Endothelial cell of umbilical vein (primary cell): Measurements from ENCODE around the gene MRPS11. TPM values are rescaled to one million over a fixed set of nuclear protein-coding genes. Genes with fewer than 3 reads are reported as not detected.

ENCODE experiments used
- BruUV-seq: library from RNA; stranded (reverse); fragments of 400-500 nt; replicated peaks from 2 replicates; lab custom pipeline; 2021; lab: Mats Ljungman, UMichigan
- CTCF ChIA-PET: fragments of 300-600, 350-600 bp; sonication (Branson Sonifier 250); formaldehyde crosslinking; loops from one replicate; lab custom pipeline; 2021; ENCODE audit warnings: antibody characterized with exemption, inconsistent platforms; lab: Charles Lee
- POLR2A ChIA-PET: fragments of 300-600, 350-600 bp; sonication (Branson Sonifier 250); formaldehyde crosslinking; loops from one replicate; lab custom pipeline; 2021; ENCODE audit warnings: antibody characterized with exemption, inconsistent platforms; lab: Charles Lee
- DNase-seq: peaks from one replicate; pipeline ENCODE4 v3.0.0-alpha.2; 2011; ENCODE audit warnings: low read depth, low spot score
- FAIRE-seq: peaks from 2 replicates; lab custom pipeline; 2011; peaks lifted over from hg19 to GRCh38; lab: Jason Lieb, UNC
- H2AFZ ChIP-seq: 2 replicates; pipeline ENCODE4 v1.6.0; 2012; ENCODE audit warnings: low read depth, low read length, control low read depth, inconsistent platforms
- H3K27ac ChIP-seq: 2 replicates; pipeline ENCODE4 v1.5.1; 2011; ENCODE audit warnings: low read depth, mild to moderate bottlenecking, control low read depth, low read length, moderate library complexity; ENCODE audit not compliant: insufficient read depth
- H3K27me3 ChIP-seq, 2 experiments: 2 replicates each; pipeline versions ENCODE4 v1.6.0 to v1.6.1; 2011; ENCODE audit warnings: low read length in 2 of 2, mixed read lengths in 1 of 2; ENCODE audit not compliant: control insufficient read depth in 2 of 2, insufficient read depth in 2 of 2
- H3K36me3 ChIP-seq, 2 experiments: 2 replicates in 1 of 2; 3 replicates in 1 of 2; pipeline ENCODE4 v1.5.1; 2011; ENCODE audit warnings: low read length in 2 of 2, mild to moderate bottlenecking in 1 of 2, moderate library complexity in 1 of 2; ENCODE audit not compliant: control insufficient read depth in 2 of 2, insufficient read depth in 2 of 2; ENCODE audit errors: extremely low read depth in 1 of 2
- H3K4me1 ChIP-seq: 3 replicates; pipeline ENCODE4 v1.5.1; 2011; ENCODE audit warnings: mild to moderate bottlenecking, low read length; ENCODE audit not compliant: control insufficient read depth, insufficient read depth; ENCODE audit errors: extremely low read depth
- H3K4me2 ChIP-seq: 2 replicates; pipeline ENCODE4 v1.6.1; 2011; ENCODE audit warnings: low read length, control low read depth, mixed read lengths; ENCODE audit not compliant: insufficient read depth
- H3K4me3 ChIP-seq, 3 experiments: fragments of 200-600 bp in 1 of 3; sonication (generic), shearing (Covaris generic) in 1 of 3; replicated peaks in 1 of 3; 2 replicates each; pipeline ENCODE4 v1.5.1; 2011 to 2016; ENCODE audit warnings: control low read depth in 3 of 3, low read length in 3 of 3, mild to moderate bottlenecking in 2 of 3, inconsistent platforms in 1 of 3, low read depth in 1 of 3, moderate library complexity in 1 of 3; ENCODE audit not compliant: insufficient read depth in 1 of 3
- H3K79me2 ChIP-seq: 2 replicates; pipeline ENCODE4 v1.6.0; 2012; ENCODE audit warnings: low read length, inconsistent platforms; ENCODE audit not compliant: control insufficient read depth, insufficient read depth
- H3K9ac ChIP-seq: replicated peaks from 2 replicates; pipeline ENCODE3; 2011; ENCODE audit warnings: low read length, control low read depth; ENCODE audit not compliant: insufficient read depth; ENCODE audit errors: extremely low read depth
- H3K9me1 ChIP-seq: replicated peaks from 3 replicates; pipeline ENCODE4 v1.6.0; 2011; ENCODE audit warnings: mild to moderate bottlenecking, low read length; ENCODE audit not compliant: control insufficient read depth, insufficient read depth; ENCODE audit errors: extremely low read depth
- H3K9me3 ChIP-seq: replicated peaks from 2 replicates; pipeline ENCODE4 v1.5.1; 2012; ENCODE audit warnings: low read length, inconsistent platforms; ENCODE audit not compliant: control insufficient read depth, insufficient read depth
- H4K20me1 ChIP-seq: replicated peaks from 2 replicates; pipeline ENCODE3; 2011; ENCODE audit warnings: mild to moderate bottlenecking, low read length; ENCODE audit not compliant: control insufficient read depth, insufficient read depth; ENCODE audit errors: extremely low read depth
- EZH2 ChIP-seq: IDR thresholded peaks from 2 replicates; pipeline ENCODE4 v1.6.1; 2012; ENCODE audit warnings: borderline replicate concordance, low read depth, mild to moderate bottlenecking, moderate library complexity, low read length, inconsistent platforms; ENCODE audit not compliant: severe bottlenecking
- FOS ChIP-seq: IDR thresholded peaks from 2 replicates; pipeline ENCODE4 v1.6.1; 2011; ENCODE audit warnings: mild to moderate bottlenecking, low read length, moderate library complexity, borderline replicate concordance; ENCODE audit not compliant: insufficient read depth
- GATA2 ChIP-seq: IDR thresholded peaks from 2 replicates; pipeline ENCODE4 v1.7.0; 2011; ENCODE audit warnings: low read depth, mild to moderate bottlenecking, moderate library complexity, mixed read lengths, low read length; ENCODE audit not compliant: insufficient read length, insufficient read depth
- JUN ChIP-seq: IDR thresholded peaks from 2 replicates; pipeline ENCODE4 v1.6.1; 2011; ENCODE audit warnings: borderline replicate concordance, low read depth; ENCODE audit not compliant: insufficient read length, insufficient read depth
- MAX ChIP-seq: IDR thresholded peaks from 2 replicates; pipeline ENCODE4 v1.6.1; 2011; ENCODE audit not compliant: insufficient read depth, insufficient read length
- MYC ChIP-seq: IDR thresholded peaks from one replicate; pipeline ENCODE4 v1.6.1; 2011; ENCODE audit warnings: mild to moderate bottlenecking, low read depth, low read length
- POLR2A ChIP-seq: IDR thresholded peaks from 2 replicates; pipeline ENCODE4 v1.6.1; 2012; ENCODE audit warnings: low read depth, mild to moderate bottlenecking, control low read depth, low read length
- POLR2AphosphoS5 ChIP-seq: IDR thresholded peaks from 2 replicates; pipeline ENCODE4 v1.6.1; 2012; ENCODE audit warnings: low read depth, mild to moderate bottlenecking, control low read depth, low read length, moderate library complexity; ENCODE audit not compliant: insufficient read depth
- dilution Hi-C: fragments of 300-500 bp; cut with MboI; formaldehyde crosslinking; loops from one replicate; pipeline ENCODE4 v1.15.0; 2019; ENCODE audit warnings: low sequenced_read_pairs; ENCODE audit not compliant: extremely low pct_ligation_motif_present
- intact Hi-C: fragments of 100-400 bp; cut with micrococcal nuclease; formaldehyde crosslinking; loops from one replicate; pipeline ENCODE4 v1.10.0; 2022
- polyA plus RNA-seq, 4 experiments: library from polyadenylated mRNA; depleted of rRNA in 3 of 4; stranded (reverse) in 3 of 4; unstranded in 1 of 4; fragments of >200 nt; gene quantifications; 2 replicates each; pipeline versions ENCODE4 v1.2.1 to v1.2.3, GENCODE V29; 2011 to 2012; ENCODE audit warnings: missing spikeins in 1 of 4
- total RNA-seq: library from RNA; stranded (reverse); gene quantifications from 2 replicates; pipeline ENCODE4 v1.2.3, GENCODE V29; 2021
- TF ChIP-seq, protein P1 (sequence below), 2 donors: IDR thresholded peaks; 1 replicate in 1 of 2; 2 replicates in 1 of 2; pipeline ENCODE4 v1.5.1; 2011; ENCODE audit warnings: low read length in 2 of 2, mild to moderate bottlenecking in 2 of 2, moderate library complexity in 2 of 2, control low read depth in 1 of 2, inconsistent platforms in 1 of 2, low read depth in 1 of 2; ENCODE audit not compliant: insufficient read depth in 1 of 2; ENCODE audit errors: extremely low read depth in 1 of 2

The MRPS11 gene
- total and polyA plus RNA-seq, 2 donors (not counting 3 experiments of a cell fraction or from before 2014, with no cell fraction given) = 66.3 to 97.9 TPM

- Histone ChIP-seq H3K9ac (no peak overlapping the region), H3K27ac (no peak overlapping the region), H3K4me2 (no peak overlapping the region), H3K4me3 (no peak overlapping the region), H3K36me3 (no peaks in the 10 kb centered on the region), H4K20me1 (no peaks in the 10 kb centered on the region), H3K4me1 (no peaks in the 10 kb centered on the region), H3K9me1 (no peaks in the 10 kb centered on the region), H3K27me3 (no peaks in the 10 kb centered on the region), H2AFZ (no peak overlapping the region), H3K79me2 (no peaks in the 10 kb centered on the region), H3K9me3 (no peaks in the 10 kb centered on the region)
- dilution Hi-C loops = no loop called here
- intact Hi-C loops = no loop called here
- CTCF ChIA-PET = no interaction called here
- TF ChIP-seq POLR2A = no peak
- TF ChIP-seq GATA2 = no peak
- no peak for TF ChIP-seq EZH2
- TF ChIP-seq POLR2AphosphoS5 = no peak
- TF ChIP-seq MAX = no peak
- TF ChIP-seq MYC = no peak
- no peak for TF ChIP-seq JUN
- no peak for TF ChIP-seq FOS
- TF ChIP-seq, protein P1, sequence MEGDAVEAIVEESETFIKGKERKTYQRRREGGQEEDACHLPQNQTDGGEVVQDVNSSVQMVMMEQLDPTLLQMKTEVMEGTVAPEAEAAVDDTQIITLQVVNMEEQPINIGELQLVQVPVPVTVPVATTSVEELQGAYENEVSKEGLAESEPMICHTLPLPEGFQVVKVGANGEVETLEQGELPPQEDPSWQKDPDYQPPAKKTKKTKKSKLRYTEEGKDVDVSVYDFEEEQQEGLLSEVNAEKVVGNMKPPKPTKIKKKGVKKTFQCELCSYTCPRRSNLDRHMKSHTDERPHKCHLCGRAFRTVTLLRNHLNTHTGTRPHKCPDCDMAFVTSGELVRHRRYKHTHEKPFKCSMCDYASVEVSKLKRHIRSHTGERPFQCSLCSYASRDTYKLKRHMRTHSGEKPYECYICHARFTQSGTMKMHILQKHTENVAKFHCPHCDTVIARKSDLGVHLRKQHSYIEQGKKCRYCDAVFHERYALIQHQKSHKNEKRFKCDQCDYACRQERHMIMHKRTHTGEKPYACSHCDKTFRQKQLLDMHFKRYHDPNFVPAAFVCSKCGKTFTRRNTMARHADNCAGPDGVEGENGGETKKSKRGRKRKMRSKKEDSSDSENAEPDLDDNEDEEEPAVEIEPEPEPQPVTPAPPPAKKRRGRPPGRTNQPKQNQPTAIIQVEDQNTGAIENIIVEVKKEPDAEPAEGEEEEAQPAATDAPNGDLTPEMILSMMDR (IDR thresholded peaks at IDR 0.05; ENCODE audit: extremely low read depth in 1 of 2, insufficient read depth in 1 of 2, low read depth in 1 of 2, low read length in 2 of 2) = no peak
- DNase-seq (no peak), FAIRE-seq (no peak)
- POLR2A ChIA-PET = no interaction called here
- BruUV-seq = no TSS peak
Observed at GRCh38 chr15:88491158-88491557, 23.6 kb downstream of the MRPS11 start.
